SIG-M5 treated with dmso at 0.1 percent for 504 hours (cell line): ENCODE results near the gene NFATC2.
"Not testable (repeated sequence)": the region's sequence is repeated elsewhere in the genome, so short reads cannot be mapped to it uniquely, and the experiment has no call there.

Experiments
- DNase-seq: peaks from one replicate; lab custom pipeline; 2025; ENCODE audit not compliant: unreplicated experiment; lab: John Stamatoyannopoulos, UW

NFATC2 gene

GRCh38 chr20:51363813-51364212 lies 178.7 kb downstream of the NFATC2 start:
- DNase-seq: no peak

DNA sequence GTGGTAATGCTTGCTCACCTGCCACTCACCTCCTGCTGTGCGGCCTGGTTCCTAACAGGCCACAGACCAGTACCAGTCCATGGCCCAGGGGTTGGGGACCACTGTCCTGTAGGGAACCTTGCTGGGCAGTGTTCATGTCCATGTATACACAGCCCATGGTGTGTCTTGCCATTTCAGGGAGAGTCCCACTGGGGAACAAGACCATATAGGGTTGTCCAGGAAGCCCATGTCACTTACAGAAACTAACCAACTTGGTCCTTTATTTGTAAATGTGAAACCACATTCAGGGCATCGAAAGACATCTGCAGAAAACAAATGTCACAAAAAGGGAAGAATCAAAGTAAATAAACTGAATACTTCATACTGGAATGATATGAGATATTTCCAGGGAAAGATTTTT lies 179.1 kb downstream of the NFATC2 start:
- DNase-seq: no peak

DNA sequence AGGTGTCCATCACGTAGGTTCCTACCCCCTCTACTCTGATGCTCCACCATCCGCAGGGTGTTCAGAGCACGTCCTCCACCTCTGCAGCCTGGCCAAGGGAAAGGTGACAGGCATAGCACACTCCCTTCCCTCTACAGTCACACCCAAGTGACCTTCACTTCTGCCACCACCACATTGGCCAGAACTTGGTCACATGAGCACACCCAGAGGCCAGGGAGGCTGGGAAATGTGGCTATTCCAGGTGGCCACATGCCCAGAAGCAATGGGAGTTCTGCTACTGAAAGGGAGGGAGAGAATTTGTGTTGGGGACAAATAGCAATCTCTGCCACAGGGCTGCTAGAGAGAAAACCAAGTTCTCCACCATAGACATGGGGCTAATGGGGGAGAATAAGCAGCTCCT lies 180.3 kb downstream of the NFATC2 start:
- no peak for DNase-seq

GRCh38 chr20:51361258-51361657 lies 181.3 kb downstream of the NFATC2 start:
- DNase-seq: no peak

DNA sequence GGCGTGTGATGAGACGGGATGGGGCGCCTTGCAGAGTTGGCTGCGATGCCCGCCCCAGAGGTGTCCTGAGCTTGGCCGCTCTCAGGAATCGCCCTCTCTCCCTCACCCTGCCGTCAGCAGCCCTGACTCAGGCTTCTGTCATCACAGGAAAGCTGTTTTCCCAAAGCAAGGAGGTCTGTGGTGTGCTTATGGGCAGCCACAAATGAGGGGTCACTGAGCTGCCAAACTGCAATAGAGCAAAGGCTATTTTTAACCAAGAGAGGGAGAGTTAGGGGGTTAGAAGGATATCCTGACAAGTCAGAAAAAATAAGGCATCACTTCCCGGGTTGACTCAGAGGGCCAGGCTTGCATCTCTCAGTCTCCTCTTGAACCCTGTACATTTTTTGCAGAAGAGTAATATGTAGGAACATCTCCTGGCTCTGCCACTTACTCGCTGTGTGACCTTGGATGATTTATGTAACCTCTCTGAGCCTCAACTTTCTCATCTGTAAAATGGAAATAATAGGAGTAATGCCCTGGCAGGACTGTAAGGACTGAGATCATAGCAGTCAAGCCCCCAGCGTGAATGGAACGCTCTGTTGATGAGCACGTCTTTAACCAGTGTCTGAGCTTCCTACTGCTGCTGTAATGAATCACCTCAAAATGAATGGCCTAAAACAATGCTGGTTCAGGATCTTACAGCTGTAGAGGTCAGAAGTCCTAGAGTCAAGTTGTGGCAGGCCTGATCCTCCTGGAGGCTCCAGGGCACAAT lies 181.9 kb downstream of the NFATC2 start:
- DNase-seq: no peak

DNA sequence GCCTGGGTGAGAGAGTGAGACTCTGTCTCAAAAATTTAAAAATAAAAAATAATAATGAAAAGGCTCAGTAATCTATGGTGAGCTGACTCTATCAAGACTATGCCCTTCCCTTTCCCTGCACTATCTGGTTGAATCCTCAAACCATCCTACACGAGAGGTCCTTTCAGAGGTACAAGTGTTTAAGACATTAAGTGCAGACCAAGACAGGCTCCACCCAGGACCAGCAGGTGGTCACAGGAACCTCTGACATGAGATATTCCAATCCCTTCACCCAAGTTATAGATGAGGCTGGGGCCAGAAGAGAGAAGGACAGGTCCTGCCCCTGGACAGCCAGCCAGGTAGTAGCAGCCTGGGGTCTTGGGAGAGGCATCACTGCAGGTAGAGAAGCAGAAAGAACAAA lies 182.6 kb downstream of the NFATC2 start:
- DNase-seq: no peak

- peak; percentile 37 for DNase-seq
These were observed 183.1 kb downstream of the NFATC2 start for GRCh38 chr20:51359401-51359800.

- DNase-seq: no peak
These were observed 184.3 kb downstream of the NFATC2 start for GRCh38 chr20:51358032-51358724.

DNA sequence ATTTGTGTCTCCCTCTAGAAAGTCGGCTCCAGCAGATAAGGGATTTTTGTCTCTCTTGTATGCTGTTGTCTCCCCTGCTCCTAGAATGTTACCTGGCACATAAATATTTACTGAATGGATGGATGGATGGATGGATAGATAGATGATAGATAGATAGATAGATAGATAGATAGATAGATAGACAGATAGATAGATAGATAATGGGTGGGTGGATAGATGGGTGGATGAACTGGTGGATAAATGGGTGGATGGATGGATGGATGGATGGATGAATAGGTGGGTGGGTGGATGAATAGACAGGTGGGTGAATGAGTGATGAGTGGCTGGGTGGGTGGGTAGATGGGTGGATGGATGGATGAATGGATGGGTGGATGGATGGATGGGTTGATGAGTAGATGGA lies 185.0 kb downstream of the NFATC2 start:
- DNase-seq: no peak

GRCh38 chr20:51356871-51357270 lies 185.6 kb downstream of the NFATC2 start:
- DNase-seq: no peak

- DNase-seq: no peak
These were observed 187.7 kb downstream of the NFATC2 start for GRCh38 chr20:51354769-51355319.

GRCh38 chr20:51354191-51354768 lies 188.2 kb downstream of the NFATC2 start:
- DNase-seq: no peak

DNA sequence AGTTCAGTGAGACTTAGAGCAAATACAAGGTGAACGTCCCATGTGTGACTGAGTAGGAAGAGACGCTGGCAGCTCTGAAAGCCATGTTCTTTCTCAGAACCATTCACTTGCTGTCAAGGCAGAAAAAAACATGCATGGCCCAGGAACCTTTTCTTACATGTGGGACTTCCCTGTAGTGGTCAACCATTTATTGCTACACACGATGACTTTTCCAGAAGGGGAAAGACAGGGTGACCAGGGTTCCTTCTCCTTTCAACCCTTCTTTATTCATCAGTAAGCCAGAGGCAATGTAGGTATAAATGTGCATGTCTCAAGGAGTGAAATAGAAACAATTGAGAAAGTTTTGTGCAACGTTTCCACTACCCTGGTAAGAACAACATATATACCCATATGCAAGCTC lies 189.0 kb downstream of the NFATC2 start:
- no peak for DNase-seq

- DNase-seq: no peak
These were observed 189.7 kb downstream of the NFATC2 start for GRCh38 chr20:51352791-51353190.

DNA sequence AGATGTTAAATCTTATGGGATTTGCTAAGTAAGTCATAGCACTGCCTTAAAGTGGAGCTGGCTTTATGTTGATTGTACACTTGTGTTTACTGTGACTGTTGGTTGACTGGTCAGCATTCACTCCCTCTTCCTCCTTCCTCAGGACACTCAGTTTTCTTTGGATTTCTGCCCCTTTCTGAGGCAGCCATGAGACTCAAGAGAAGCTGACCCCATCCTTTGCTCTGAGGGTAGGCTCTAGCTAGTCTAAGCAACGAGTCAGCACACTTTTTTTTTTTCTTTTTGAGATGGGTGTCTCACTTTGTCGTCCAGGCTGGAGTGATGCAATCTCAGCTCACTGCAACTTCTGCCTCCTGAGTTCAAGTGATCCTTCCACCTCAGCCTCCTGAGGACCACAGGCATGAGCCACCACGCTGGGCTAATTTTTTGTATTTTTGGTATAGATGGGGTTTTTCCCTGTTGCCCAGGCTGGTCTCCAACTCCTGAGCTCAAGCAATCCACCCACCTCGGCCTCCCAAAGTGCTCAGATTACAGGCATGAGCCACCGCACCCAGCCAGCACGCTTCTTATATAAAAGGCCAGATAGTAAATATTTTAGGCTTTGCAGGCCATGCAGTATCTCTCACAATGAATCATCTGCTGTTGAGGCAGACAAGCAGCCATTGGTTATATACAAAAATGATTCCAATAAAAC lies 191.4 kb downstream of the NFATC2 start:
- DNase-seq: no peak

- no peak for DNase-seq
These were observed 193.6 kb downstream of the NFATC2 start for GRCh38 chr20:51348876-51349275.

- DNase-seq: no peak
These were observed 194.7 kb downstream of the NFATC2 start for GRCh38 chr20:51347831-51348230.

DNA sequence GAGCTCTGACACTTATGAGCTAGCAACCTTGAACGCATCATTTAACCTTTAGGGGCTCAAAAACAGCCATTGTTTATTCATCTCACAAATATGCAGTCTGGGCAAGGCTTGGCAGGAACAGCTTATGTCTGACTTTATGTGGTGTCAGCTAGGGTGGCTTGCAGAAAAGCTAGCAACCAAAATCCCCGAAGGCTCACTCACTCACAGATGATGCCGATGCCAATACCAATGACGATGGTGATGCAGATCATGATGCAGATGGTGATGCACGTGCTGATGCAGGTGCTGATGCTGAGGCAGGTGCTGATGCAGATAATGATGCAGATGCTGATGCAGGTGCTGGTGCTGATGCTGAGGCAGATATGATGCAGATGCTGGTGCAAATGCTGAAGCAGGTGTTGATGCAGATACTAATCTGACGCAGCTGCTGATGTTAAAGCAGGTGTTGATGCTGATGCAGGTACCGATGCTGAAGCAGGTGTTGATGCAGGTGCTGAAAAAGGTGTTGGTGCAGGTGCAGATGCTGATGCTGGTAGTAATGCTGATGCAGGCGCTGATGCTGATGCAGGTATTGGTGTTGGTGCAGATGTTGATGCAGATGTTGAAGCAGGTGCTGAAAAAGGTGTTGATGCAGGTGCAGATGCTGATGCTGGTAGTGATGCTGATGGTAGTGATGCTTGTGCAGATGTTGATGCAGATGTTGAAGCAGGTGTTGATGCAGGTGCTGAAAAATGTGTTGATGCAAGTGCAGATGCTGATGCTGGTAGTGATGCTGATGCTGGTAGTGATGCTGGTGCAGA lies 195.6 kb downstream of the NFATC2 start:
- no peak for DNase-seq

- peak; percentile 63 for DNase-seq
These were observed 196.9 kb downstream of the NFATC2 start for GRCh38 chr20:51345601-51346101.

DNA sequence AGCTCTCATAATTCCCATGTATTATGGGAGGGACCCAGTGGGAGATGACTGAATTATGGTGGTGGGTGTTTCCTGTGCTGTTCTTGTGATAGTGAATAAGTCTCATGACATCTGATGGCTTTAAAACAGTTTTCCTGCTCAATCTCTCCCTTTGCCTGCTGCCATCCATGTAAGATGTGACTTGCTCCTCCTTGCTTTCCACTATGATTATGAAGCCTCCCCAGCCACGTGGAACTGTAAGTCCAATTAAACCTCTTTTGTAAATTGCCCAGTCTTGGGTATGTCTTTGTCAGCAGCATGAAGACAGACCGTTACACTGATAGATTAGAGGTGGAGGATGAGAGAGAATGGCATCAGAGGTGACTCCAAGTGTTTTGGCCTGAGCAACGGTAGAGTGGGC lies 198.7 kb downstream of the NFATC2 start:
- not testable (repeated sequence) for DNase-seq
